WI38 (cell line): Measurements from ENCODE around the gene ABI2.

ENCODE experiments used
- H3K4me3 ChIP-seq: 2 replicates; pipeline ENCODE4 v1.5.1; 2011; ENCODE audit warnings: low read depth, mild to moderate bottlenecking, control low read depth, low read length
- TF ChIP-seq, protein P1 (sequence below): IDR thresholded peaks from 2 replicates; pipeline ENCODE4 v1.5.1; 2012; ENCODE audit warnings: low read depth, mild to moderate bottlenecking, control low read depth, low read length

The ABI2 gene

DNA sequence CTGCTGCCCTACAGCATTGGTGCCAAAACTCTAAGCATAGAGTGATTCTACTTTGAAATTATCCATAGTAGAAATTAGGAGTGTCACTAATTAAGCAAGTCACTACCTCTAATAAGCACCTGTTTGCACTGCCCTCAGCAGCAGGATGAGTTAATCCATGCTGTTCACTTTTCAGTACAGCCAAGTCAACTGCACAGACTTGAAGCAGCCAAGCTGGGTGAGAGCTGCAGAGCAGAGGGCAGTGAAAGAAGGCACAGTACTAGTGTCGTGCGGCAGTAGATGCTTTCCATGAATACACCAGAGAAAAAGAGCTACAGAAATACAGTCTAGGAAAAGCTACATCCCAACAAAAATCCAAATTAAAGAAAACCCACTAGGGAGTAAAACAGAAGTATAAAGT is 108.3 kb downstream of the ABI2 start:
- no peak overlapping the region for H3K4me3 ChIP-seq
- TF ChIP-seq, protein P1, sequence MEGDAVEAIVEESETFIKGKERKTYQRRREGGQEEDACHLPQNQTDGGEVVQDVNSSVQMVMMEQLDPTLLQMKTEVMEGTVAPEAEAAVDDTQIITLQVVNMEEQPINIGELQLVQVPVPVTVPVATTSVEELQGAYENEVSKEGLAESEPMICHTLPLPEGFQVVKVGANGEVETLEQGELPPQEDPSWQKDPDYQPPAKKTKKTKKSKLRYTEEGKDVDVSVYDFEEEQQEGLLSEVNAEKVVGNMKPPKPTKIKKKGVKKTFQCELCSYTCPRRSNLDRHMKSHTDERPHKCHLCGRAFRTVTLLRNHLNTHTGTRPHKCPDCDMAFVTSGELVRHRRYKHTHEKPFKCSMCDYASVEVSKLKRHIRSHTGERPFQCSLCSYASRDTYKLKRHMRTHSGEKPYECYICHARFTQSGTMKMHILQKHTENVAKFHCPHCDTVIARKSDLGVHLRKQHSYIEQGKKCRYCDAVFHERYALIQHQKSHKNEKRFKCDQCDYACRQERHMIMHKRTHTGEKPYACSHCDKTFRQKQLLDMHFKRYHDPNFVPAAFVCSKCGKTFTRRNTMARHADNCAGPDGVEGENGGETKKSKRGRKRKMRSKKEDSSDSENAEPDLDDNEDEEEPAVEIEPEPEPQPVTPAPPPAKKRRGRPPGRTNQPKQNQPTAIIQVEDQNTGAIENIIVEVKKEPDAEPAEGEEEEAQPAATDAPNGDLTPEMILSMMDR, result no peak

DNA sequence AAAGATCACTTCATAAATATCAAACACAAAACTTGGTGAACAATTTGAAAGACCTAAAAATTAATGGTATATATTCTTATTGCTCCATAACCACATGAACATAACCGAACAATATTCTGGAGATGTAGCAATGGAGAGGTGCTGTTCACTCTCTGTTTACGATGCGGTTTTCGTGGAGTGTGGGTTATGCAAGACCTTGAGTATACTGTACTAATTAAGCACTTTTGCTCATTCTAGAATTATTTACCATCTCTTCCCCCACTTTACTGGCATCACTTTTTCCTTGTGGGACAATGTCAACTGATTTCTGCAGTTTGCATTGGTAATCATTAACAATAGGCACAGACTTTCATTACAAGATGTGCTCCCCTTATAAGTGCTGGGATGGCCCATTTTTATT is 109.3 kb downstream of the ABI2 start:
- H3K4me3 ChIP-seq, result no peak overlapping the region
- TF ChIP-seq, protein P1, result no peak

GRCh38 chr2:203438528-203438927 is 110.3 kb downstream of the ABI2 start:
- TF ChIP-seq, protein P1, result no peak

GRCh38 chr2:203440671-203441070 is 112.5 kb downstream of the ABI2 start:
- no peak overlapping the region for H3K4me3 ChIP-seq
- TF ChIP-seq, protein P1, result no peak

More at GRCh38 chr2:203438528-203438927, 110.3 kb downstream of the ABI2 start:
- H3K4me3 ChIP-seq, result no peak overlapping the region

GRCh38 chr2:203441463-203441862 is 113.3 kb downstream of the ABI2 start:
- TF ChIP-seq, protein P1, result no peak
- H3K4me3 ChIP-seq, result no peak overlapping the region

- TF ChIP-seq, protein P1, result no peak
- H3K4me3 ChIP-seq, result no peak overlapping the region
Observed at GRCh38 chr2:203442463-203442862, 114.3 kb downstream of the ABI2 start.

DNA sequence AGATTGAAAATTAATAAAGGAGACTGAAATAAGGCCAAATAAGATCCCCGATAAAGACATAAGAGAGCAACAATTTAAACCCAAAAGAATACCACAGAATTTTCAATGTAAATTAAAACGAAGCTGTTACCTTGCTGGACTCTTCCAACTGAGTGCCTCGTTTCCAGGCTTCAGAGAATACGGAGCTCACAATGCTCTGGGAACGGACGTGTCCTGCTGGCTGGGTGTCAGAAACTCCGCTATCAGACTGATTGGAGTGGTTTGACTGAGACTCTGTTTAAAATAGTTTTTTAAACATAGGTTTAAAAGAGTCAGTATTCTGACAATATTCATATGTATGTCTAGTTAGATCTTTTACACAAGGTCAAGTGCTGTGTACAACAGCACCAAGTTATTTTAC is 116.5 kb downstream of the ABI2 start:
- TF ChIP-seq, protein P1, result no peak
- no peak overlapping the region for H3K4me3 ChIP-seq
